WERI-Rb-1 (cell line): ENCODE results near the gene DCBLD1.

Experiments used
- DNase-seq: peaks from one replicate; pipeline ENCODE4 v3.0.0-alpha.2; 2020
- H3K27ac ChIP-seq: fragments of 250-450 bp; sonication (Bioruptor Pico); 2 replicates; pipeline ENCODE4 v1.5.1; 2020; ENCODE audit warnings: mild to moderate bottlenecking, moderate library complexity
- H3K27me3 ChIP-seq: fragments of 250-450 bp; sonication (Bioruptor Pico); 2 replicates; pipeline ENCODE4 v1.5.1; 2021; ENCODE audit warnings: mild to moderate bottlenecking, low read depth, moderate library complexity; ENCODE audit not compliant: insufficient read depth, severe bottlenecking
- H3K36me3 ChIP-seq: fragments of 250-450 bp; sonication (Bioruptor Pico); 2 replicates; pipeline ENCODE4 v1.5.1; 2020; ENCODE audit warnings: mild to moderate bottlenecking, moderate library complexity
- H3K4me3 ChIP-seq: 2 replicates; pipeline ENCODE4 v1.5.1; 2011; ENCODE audit warnings: low read depth, mild to moderate bottlenecking, control low read depth, low read length
- H3K9me3 ChIP-seq: fragments of 250-450 bp; sonication (Bioruptor Pico); 2 replicates; pipeline ENCODE4 v1.5.1; 2021; ENCODE audit warnings: mild to moderate bottlenecking, moderate library complexity; ENCODE audit not compliant: severe bottlenecking
- TF ChIP-seq, protein P1 (sequence below): IDR thresholded peaks from 2 replicates; pipeline ENCODE4 v1.5.1; 2011; ENCODE audit warnings: low read depth, mild to moderate bottlenecking, control low read depth, inconsistent platforms, low read length

Gene DCBLD1

DNA sequence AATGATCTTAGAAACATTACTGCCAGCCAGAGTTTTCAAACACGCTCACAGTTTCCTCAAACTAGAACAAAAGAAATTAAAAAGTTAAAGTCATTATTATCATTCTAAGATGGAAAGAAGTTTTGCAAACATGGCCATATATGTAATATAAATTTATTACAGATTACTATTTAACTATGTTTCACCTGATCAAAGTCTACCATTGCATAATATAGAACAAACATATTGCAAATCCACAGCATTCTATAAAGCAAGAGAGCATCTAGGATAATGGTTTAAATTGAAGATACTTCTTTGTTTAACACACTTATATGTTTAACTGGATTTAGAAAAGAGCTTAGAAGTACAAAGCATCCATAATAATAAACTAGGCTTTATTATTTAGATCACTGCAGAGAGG lies 26.2 kb upstream of the DCBLD1 start:
- DNase-seq = no peak
- TF ChIP-seq, protein P1, sequence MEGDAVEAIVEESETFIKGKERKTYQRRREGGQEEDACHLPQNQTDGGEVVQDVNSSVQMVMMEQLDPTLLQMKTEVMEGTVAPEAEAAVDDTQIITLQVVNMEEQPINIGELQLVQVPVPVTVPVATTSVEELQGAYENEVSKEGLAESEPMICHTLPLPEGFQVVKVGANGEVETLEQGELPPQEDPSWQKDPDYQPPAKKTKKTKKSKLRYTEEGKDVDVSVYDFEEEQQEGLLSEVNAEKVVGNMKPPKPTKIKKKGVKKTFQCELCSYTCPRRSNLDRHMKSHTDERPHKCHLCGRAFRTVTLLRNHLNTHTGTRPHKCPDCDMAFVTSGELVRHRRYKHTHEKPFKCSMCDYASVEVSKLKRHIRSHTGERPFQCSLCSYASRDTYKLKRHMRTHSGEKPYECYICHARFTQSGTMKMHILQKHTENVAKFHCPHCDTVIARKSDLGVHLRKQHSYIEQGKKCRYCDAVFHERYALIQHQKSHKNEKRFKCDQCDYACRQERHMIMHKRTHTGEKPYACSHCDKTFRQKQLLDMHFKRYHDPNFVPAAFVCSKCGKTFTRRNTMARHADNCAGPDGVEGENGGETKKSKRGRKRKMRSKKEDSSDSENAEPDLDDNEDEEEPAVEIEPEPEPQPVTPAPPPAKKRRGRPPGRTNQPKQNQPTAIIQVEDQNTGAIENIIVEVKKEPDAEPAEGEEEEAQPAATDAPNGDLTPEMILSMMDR = no peak
- no peaks in the 10 kb centered on the region for H3K9me3 ChIP-seq

DNA sequence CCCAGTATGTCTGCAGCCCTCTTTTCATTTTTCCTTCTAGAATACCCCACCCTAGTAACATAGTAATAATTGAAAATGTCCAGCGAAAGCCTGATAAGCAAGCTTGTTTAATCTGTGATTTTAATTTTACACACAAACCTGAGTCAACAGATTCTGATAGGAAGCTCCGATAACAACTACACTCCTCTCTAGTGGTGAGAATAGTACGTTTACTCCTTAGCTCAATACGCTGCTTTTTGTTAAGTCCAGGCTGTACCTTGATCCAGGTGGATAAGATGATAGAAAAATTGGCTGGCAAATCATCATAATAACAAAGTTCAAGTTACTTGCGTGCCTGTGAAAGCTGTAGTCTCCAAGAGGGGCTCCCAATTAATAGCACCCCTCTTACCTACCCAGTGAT lies 25.5 kb upstream of the DCBLD1 start:
- Histone ChIP-seq H3K9me3 (no peaks in the 10 kb centered on the region), H3K36me3 (no peaks in the 10 kb centered on the region), H3K4me3 (no peak overlapping the region), H3K27ac (no peak overlapping the region), H3K27me3 (no peaks in the 10 kb centered on the region)
- DNase-seq = no peak
- TF ChIP-seq, protein P1 = no peak

More for the DNA sequence above, 26.2 kb upstream of the DCBLD1 start:
- Histone ChIP-seq H3K27me3 (no peaks in the 10 kb centered on the region), H3K27ac (no peak overlapping the region), H3K4me3 (no peak overlapping the region), H3K36me3 (no peaks in the 10 kb centered on the region)

DNA sequence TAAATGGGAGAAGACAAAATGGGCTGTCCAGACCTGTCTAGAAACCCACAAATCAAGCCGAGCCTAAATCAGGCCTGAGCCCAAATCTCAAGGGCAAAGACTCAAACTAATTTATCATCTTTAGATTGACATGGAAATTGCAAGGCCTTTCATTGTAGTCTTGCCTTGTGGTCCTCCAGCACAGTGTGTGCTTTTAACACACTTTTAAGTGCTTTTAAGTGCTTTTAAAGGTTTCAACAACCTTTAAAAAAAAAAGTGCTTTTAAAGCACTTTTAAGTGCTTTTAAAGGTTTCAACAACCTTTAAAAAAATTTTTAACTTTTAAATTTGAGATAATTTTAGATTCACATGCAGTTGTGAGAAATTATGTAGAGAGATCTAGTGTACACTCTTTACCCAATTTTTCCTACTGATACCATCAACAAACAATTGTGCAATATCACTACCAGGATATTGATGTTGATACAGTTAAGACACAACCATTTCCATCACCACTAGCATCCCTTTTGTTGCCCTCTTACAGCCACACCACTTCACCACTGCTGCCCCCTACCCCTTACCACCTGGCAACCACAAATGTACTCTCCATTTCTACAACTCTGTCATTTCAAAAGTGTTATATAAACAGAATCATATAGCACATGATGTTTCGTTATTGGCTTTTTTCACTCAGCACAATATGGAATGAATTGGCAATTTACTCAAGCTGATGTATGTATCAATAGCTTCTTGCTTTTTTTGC lies 23.1 kb upstream of the DCBLD1 start:
- no peak for DNase-seq
- H3K9me3 ChIP-seq = no peaks in the 10 kb centered on the region
- no peak overlapping the region for H3K4me3 ChIP-seq
- H3K36me3 ChIP-seq = no peaks in the 10 kb centered on the region
- TF ChIP-seq, protein P1 = no peak
- H3K27ac ChIP-seq = no peak overlapping the region
- no peaks in the 10 kb centered on the region for H3K27me3 ChIP-seq

DNA sequence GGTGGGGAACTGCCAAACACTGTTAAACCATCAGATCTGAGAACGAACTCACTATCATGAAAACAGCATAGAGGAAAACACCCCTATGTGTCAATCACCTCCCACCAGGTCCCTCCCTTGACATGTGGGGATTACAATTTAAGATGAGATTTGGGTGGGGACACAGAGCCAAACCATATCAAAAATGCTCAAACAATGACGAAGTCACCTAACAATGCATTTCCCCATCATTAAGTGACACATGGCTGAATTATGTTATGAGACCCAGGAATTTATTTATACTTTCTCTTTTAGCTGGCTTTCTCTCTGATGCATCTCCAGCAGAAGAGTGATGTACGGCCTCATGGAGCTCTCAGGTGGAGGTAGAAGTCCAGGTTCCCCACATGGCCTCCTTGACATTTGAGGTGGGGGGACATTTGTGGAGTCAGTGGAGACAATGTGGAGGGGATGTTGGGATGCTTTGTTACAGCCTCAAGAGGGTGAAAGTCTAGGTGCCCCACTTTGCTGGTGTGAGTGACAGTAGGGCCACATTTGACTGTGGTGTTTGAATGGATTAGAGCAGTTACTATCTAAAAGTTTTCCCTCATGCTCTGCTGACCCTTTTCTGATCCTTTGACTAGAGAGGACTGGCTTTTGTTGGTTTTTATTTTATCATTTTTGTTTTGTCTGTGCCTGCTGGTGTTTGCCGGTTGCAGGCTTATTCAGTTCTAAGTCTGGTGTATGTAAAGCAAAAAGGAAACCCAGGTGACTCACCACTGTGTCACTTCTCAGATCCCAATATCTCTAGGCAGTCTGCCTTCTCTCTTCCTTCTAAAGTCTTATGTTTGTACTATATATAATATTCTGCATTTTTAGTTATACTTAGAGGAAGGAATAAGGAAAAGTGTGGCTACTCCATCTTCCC lies 18.5 kb upstream of the DCBLD1 start:
- no peaks in the 10 kb centered on the region for H3K9me3 ChIP-seq
- no peak overlapping the region for H3K27ac ChIP-seq
- no peak overlapping the region for H3K4me3 ChIP-seq
- no peaks in the 10 kb centered on the region for H3K27me3 ChIP-seq
- TF ChIP-seq, protein P1 = no peak
- H3K36me3 ChIP-seq = no peaks in the 10 kb centered on the region
- DNase-seq = no peak

DNA sequence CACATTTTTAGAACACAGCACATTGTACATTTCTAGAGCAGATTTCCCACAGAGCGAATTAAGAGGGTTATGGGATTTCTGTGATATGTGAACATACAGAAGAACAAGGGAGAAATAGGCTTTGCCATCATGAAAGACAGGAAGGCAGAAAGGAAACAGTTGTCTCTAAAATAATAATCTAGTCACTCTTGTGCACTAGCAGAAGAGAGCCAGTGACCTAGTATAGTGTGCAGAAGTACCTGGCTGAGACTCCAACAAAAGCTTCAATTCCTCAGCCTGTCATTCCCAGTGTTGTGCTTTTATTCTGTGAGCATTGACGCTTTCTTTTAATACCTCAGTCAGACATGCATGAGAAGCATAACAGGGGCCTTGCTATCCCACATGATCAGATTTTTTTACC lies 17.8 kb upstream of the DCBLD1 start:
- TF ChIP-seq, protein P1 = no peak
- no peaks in the 10 kb centered on the region for H3K36me3 ChIP-seq

More for the DNA sequence above, 17.8 kb upstream of the DCBLD1 start:
- no peaks in the 10 kb centered on the region for H3K27me3 ChIP-seq
- H3K4me3 ChIP-seq = no peak overlapping the region
- H3K27ac ChIP-seq = no peak overlapping the region
- no peak for DNase-seq
- no peaks in the 10 kb centered on the region for H3K9me3 ChIP-seq
